DOHH2 (cell line): ENCODE measurements around the gene ROR1.

Source experiments
- CTCF ChIP-seq: fragments of 200-600 bp; sonication (generic); IDR thresholded peaks from one replicate; pipeline ENCODE4 v1.5.1; 2014; ENCODE audit warnings: antibody characterized with exemption, mild to moderate bottlenecking, low read depth, low read length; ENCODE audit not compliant: poor library complexity, severe bottlenecking
- EZH2phosphoT487 ChIP-seq: fragments of 200-600 bp; sonication (generic); IDR thresholded peaks from 2 replicates; pipeline ENCODE4 v1.6.1; 2017; ENCODE audit warnings: borderline replicate concordance, mild to moderate bottlenecking, antibody characterized with exemption, low read length, moderate library complexity, mixed read lengths

DNA sequence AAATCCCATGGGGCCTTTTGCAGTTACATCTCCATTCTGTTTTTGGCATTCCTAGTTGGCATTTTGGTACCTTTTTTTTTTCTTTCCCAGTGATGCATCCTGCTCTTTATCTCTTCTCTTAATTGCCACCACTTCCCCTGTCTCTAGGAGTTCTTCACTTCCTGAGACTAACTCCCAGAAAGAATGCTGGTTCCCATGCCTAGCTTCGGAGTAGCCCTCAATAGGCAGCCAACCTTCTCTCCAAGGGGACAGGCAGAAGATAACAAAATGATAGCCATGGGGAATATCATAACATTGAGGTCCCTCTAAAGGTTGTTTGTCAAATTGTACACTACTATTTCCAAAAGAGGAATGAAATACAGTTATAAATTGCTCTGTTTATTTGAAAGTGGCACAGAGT is 279.0 kb downstream of the ROR1 start:
- TF ChIP-seq EZH2phosphoT487 (no peak), CTCF (no peak)
